Loucy (cell line): ENCODE measurements around the gene HSPA6.

Experiments used
- H2AFZ ChIP-seq: fragments of 200-600 bp; sonication (generic); 2 replicates; pipeline ENCODE4 v1.6.0; 2016; ENCODE audit warnings: antibody characterized with exemption, mild to moderate bottlenecking, low read length, moderate library complexity
- H3F3A ChIP-seq: fragments of 200-600 bp; 2 replicates; pipeline ENCODE4 v1.6.0; 2016; ENCODE audit warnings: antibody characterized with exemption, low read depth, mild to moderate bottlenecking
- H3K27me3 ChIP-seq: fragments of 200-600 bp; sonication (generic); 2 replicates; pipeline ENCODE4 v1.6.1; 2014; ENCODE audit warnings: low read length, mild to moderate bottlenecking; ENCODE audit not compliant: insufficient read depth, poor library complexity, severe bottlenecking
- H3K36me3 ChIP-seq: fragments of 200-600 bp; sonication (generic); 2 replicates; pipeline ENCODE4 v1.6.1; 2016; ENCODE audit warnings: low read length; ENCODE audit not compliant: insufficient read depth
- H3K4me1 ChIP-seq: fragments of 200-600 bp; sonication (generic); 2 replicates; pipeline ENCODE4 v1.5.1; 2014; ENCODE audit warnings: low read length, mild to moderate bottlenecking; ENCODE audit not compliant: insufficient read depth, poor library complexity, severe bottlenecking
- H3K4me2 ChIP-seq: fragments of 200-600 bp; sonication (generic); 2 replicates; pipeline ENCODE4 v1.6.0; 2014; ENCODE audit warnings: antibody characterized with exemption, low read length, low read depth, mild to moderate bottlenecking; ENCODE audit not compliant: poor library complexity, severe bottlenecking
- H3K4me3 ChIP-seq: fragments of 200-600 bp; sonication (generic); 2 replicates; pipeline ENCODE4 v1.5.1; 2014; ENCODE audit warnings: low read length, mild to moderate bottlenecking, mixed read lengths; ENCODE audit not compliant: poor library complexity, severe bottlenecking
- H3K79me2 ChIP-seq: fragments of 200-600 bp; sonication (generic); 2 replicates; pipeline ENCODE4 v1.6.1; 2014; ENCODE audit warnings: low read length; ENCODE audit not compliant: insufficient read depth
- H3K9ac ChIP-seq: fragments of 200-600 bp; sonication (generic); 2 replicates; pipeline ENCODE4 v1.6.0; 2014; ENCODE audit warnings: mild to moderate bottlenecking, low read depth, low read length, moderate library complexity; ENCODE audit not compliant: poor library complexity, severe bottlenecking
- H3K9me2 ChIP-seq: fragments of 200-600 bp; sonication (generic); replicated peaks from 2 replicates; pipeline ENCODE4 v1.6.1; 2016; ENCODE audit warnings: low read depth, low read length, mixed read lengths
- H3K9me3 ChIP-seq: fragments of 200-600 bp; sonication (generic); 2 replicates; pipeline ENCODE4 v1.6.1; 2014; ENCODE audit warnings: mild to moderate bottlenecking, antibody characterized with exemption, low read length, low read depth; ENCODE audit not compliant: insufficient read depth
- H4K20me1 ChIP-seq: fragments of 200-600 bp; sonication (generic); 2 replicates; pipeline ENCODE4 v1.6.0; 2014; ENCODE audit warnings: antibody characterized with exemption, low read length, mild to moderate bottlenecking; ENCODE audit not compliant: insufficient read depth, poor library complexity, severe bottlenecking
- CTCF ChIP-seq: fragments of 200-600 bp; sonication (generic); conservative IDR thresholded peaks from 2 replicates; pipeline ENCODE4 v1.5.1; 2014; ENCODE audit warnings: mild to moderate bottlenecking, antibody characterized with exemption, low read length
- EZH2phosphoT487 ChIP-seq: fragments of 200-600 bp; IDR thresholded peaks from 2 replicates; pipeline ENCODE4 v1.6.1; 2018; ENCODE audit warnings: antibody characterized with exemption, mild to moderate bottlenecking, moderate library complexity, borderline replicate concordance

HSPA6 gene

GRCh38 chr1:161492827-161493226 lies 31.5 kb upstream of the HSPA6 start:
- no peaks in the 10 kb centered on the region for H3K27me3 ChIP-seq
- H3K36me3 ChIP-seq, result no peaks in the 10 kb centered on the region
- H3K9me2 ChIP-seq, result no peaks in the 10 kb centered on the region
- TF ChIP-seq EZH2phosphoT487, result no peak
- no peak for TF ChIP-seq CTCF
- H3K4me3 ChIP-seq, result no peak overlapping the region
- H3K9ac ChIP-seq, result no peak overlapping the region
- no peak overlapping the region for H3K4me2 ChIP-seq
- H3K4me1 ChIP-seq, result peaks cover 5% of the 10 kb centered on the region
- no peaks in the 10 kb centered on the region for H3K9me3 ChIP-seq
- H2AFZ ChIP-seq, result no peak overlapping the region
- no peaks in the 10 kb centered on the region for H3K79me2 ChIP-seq
- H3F3A ChIP-seq, result no peaks in the 10 kb centered on the region
- no peaks in the 10 kb centered on the region for H4K20me1 ChIP-seq

GRCh38 chr1:161494091-161494735 lies 30.1 kb upstream of the HSPA6 start:
- Histone ChIP-seq H3F3A (no peaks in the 10 kb centered on the region), H4K20me1 (no peaks in the 10 kb centered on the region), H2AFZ (no peak overlapping the region), H3K4me3 (no peak overlapping the region), H3K9ac (no peak overlapping the region), H3K4me2 (no peak overlapping the region), H3K27me3 (no peaks in the 10 kb centered on the region), H3K79me2 (no peaks in the 10 kb centered on the region), H3K4me1 (peaks cover 5% of the 10 kb centered on the region), H3K36me3 (no peaks in the 10 kb centered on the region), H3K9me2 (no peaks in the 10 kb centered on the region), H3K9me3 (no peaks in the 10 kb centered on the region)
- no peak for TF ChIP-seq EZH2phosphoT487
- no peak for TF ChIP-seq CTCF

- TF ChIP-seq EZH2phosphoT487, result no peak
- TF ChIP-seq CTCF, result no peak
- Histone ChIP-seq H3K4me2 (no peak overlapping the region), H3K4me3 (no peak overlapping the region), H3K9me3 (no peaks in the 10 kb centered on the region), H4K20me1 (no peaks in the 10 kb centered on the region), H2AFZ (no peak overlapping the region), H3K79me2 (no peaks in the 10 kb centered on the region), H3K4me1 (peaks cover 5% of the 10 kb centered on the region), H3K9me2 (no peaks in the 10 kb centered on the region), H3K27me3 (no peaks in the 10 kb centered on the region), H3F3A (no peaks in the 10 kb centered on the region), H3K36me3 (no peaks in the 10 kb centered on the region), H3K9ac (no peak overlapping the region)
Measured at GRCh38 chr1:161495490-161495889, 28.9 kb upstream of the HSPA6 start.
